ENCODE data around the gene PLCB2.

- TF ChIP-seq CTCF (IDR thresholded peaks at IDR 0.05; ENCODE audit: extremely low read depth in 1 of 2, insufficient read depth in 1 of 2, low read depth in 1 of 2, low read length in 2 of 2) = no peak
- no peak for TF ChIP-seq POLR2AphosphoS5 (IDR thresholded peaks at IDR 0.05; ENCODE audit: insufficient read depth, low read depth, low read length)
- TF ChIP-seq GATA2 (IDR thresholded peaks at IDR 0.05; ENCODE audit: insufficient read depth, insufficient read length, low read depth, low read length) = no peak
- no peak for TF ChIP-seq EZH2 (IDR thresholded peaks at IDR 0.05; ENCODE audit: borderline replicate concordance, low read depth, low read length, severe bottlenecking)
These were observed 22.1 kb upstream of the PLCB2 start for GRCh38 chr15:40329804-40330203.

Measured in endothelial cell of umbilical vein (primary cell).